ENCODE results near the gene PRKRA.
A peak's percentile ranks its signal among the peaks of the same experiment; 100 is the strongest.

The PRKRA gene

DNA sequence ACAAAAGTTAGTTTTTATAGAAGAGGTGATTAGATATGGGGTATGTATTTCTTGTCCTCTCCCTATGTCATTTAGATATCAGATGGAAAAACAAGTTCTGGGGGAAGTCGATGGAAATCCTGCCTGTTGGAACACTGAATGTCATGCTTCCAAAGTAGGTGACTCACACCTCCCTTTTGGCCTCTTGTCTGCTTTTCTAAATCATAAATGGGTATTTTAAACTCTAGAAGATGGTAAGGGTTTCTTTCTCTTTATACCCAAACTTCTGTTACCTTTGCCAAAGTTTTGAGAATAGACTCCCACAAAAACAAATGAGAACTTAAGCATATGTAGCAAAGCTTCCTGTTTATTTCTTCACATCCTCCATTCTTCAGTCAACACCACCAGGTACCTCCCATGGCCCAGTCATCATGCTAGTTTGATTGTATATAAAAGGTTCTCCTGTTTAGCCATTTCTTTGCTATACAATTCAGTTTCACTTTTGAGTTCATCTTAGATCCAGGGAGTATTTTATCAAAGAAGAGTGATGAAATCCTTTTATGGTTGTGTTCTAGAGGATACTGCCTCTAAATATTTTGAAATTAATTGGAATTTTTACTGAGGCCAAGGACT, 63.9 kb downstream of the PRKRA start:
- H3K27me3 ChIP-seq (ENCODE audit: insufficient read depth, low read length, poor library complexity, severe bottlenecking), result no peaks in the 10 kb centered on the region
- H3K9me2 ChIP-seq (replicated peaks; ENCODE audit: low read depth, low read length), result no peaks in the 10 kb centered on the region
- H3K36me3 ChIP-seq (ENCODE audit: insufficient read depth, low read length), result no peaks in the 10 kb centered on the region
- no peak overlapping the region for H3K4me3 ChIP-seq (ENCODE audit: low read length, poor library complexity, severe bottlenecking)
- peak overlapping the region; percentile 59 for H2AFZ ChIP-seq (ENCODE audit: low read length)
- no peaks in the 10 kb centered on the region for H3F3A ChIP-seq (ENCODE audit: low read depth)
- H4K20me1 ChIP-seq (ENCODE audit: insufficient read depth, low read length, poor library complexity, severe bottlenecking), result no peaks in the 10 kb centered on the region
- H3K9ac ChIP-seq (ENCODE audit: low read depth, low read length, poor library complexity, severe bottlenecking), result no peak overlapping the region
- no peak overlapping the region for H3K4me2 ChIP-seq (ENCODE audit: low read depth, low read length, poor library complexity, severe bottlenecking)
- H3K79me2 ChIP-seq (ENCODE audit: insufficient read depth, low read length), result no peaks in the 10 kb centered on the region
- TF ChIP-seq CTCF (conservative IDR thresholded peaks at IDR 0.05; ENCODE audit: low read length), result no peak
- no peak for TF ChIP-seq EZH2phosphoT487 (IDR thresholded peaks at IDR 0.05; ENCODE audit: borderline replicate concordance)
- H3K4me1 ChIP-seq (ENCODE audit: insufficient read depth, low read length, poor library complexity, severe bottlenecking), result peaks cover 4% of the 10 kb centered on the region
- H3K9me3 ChIP-seq (ENCODE audit: insufficient read depth, low read depth, low read length), result no peaks in the 10 kb centered on the region

- no peak overlapping the region for H2AFZ ChIP-seq (ENCODE audit: low read length)
- H3K9ac ChIP-seq (ENCODE audit: low read depth, low read length, poor library complexity, severe bottlenecking), result no peak overlapping the region
- H3K9me2 ChIP-seq (replicated peaks; ENCODE audit: low read depth, low read length), result no peaks in the 10 kb centered on the region
- peaks cover 4% of the 10 kb centered on the region for H3K4me1 ChIP-seq (ENCODE audit: insufficient read depth, low read length, poor library complexity, severe bottlenecking)
- no peak overlapping the region for H3K4me3 ChIP-seq (ENCODE audit: low read length, poor library complexity, severe bottlenecking)
- H3K27me3 ChIP-seq (ENCODE audit: insufficient read depth, low read length, poor library complexity, severe bottlenecking), result no peaks in the 10 kb centered on the region
- H3K4me2 ChIP-seq (ENCODE audit: low read depth, low read length, poor library complexity, severe bottlenecking), result no peak overlapping the region
- no peaks in the 10 kb centered on the region for H4K20me1 ChIP-seq (ENCODE audit: insufficient read depth, low read length, poor library complexity, severe bottlenecking)
- no peaks in the 10 kb centered on the region for H3K9me3 ChIP-seq (ENCODE audit: insufficient read depth, low read depth, low read length)
- no peaks in the 10 kb centered on the region for H3K79me2 ChIP-seq (ENCODE audit: insufficient read depth, low read length)
- H3F3A ChIP-seq (ENCODE audit: low read depth), result no peaks in the 10 kb centered on the region
- H3K36me3 ChIP-seq (ENCODE audit: insufficient read depth, low read length), result no peaks in the 10 kb centered on the region
- no peak for TF ChIP-seq EZH2phosphoT487 (IDR thresholded peaks at IDR 0.05; ENCODE audit: borderline replicate concordance)
- TF ChIP-seq CTCF (conservative IDR thresholded peaks at IDR 0.05; ENCODE audit: low read length), result no peak
These were observed 65.3 kb downstream of the PRKRA start for GRCh38 chr2:178385595-178386148.

DNA sequence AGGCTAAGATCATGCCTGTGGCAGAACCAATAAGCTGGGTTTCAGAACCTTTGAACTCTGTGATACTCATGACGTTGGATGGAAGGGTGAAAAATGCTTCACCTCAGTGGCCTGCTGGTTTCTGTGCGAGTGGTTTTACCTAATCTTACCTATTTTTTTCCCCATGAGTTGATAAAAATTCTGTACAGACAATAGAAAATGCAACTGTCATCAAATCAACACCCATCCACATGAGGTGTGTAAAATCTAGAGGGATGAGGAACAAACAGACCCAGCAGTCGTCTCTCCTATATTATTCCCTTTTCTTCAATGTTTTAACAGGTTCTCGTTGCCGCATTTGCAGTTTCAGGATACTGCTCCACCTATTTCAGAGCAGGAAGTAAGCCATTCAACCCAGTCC, 67.3 kb downstream of the PRKRA start:
- no peaks in the 10 kb centered on the region for H3F3A ChIP-seq (ENCODE audit: low read depth)
- H3K27me3 ChIP-seq (ENCODE audit: insufficient read depth, low read length, poor library complexity, severe bottlenecking), result no peaks in the 10 kb centered on the region
- H3K9me2 ChIP-seq (replicated peaks; ENCODE audit: low read depth, low read length), result no peaks in the 10 kb centered on the region
- TF ChIP-seq EZH2phosphoT487 (IDR thresholded peaks at IDR 0.05; ENCODE audit: borderline replicate concordance) (no peak), CTCF (conservative IDR thresholded peaks at IDR 0.05; ENCODE audit: low read length) (no peak)
- no peaks in the 10 kb centered on the region for H3K9me3 ChIP-seq (ENCODE audit: insufficient read depth, low read depth, low read length)
- no peak overlapping the region for H3K4me2 ChIP-seq (ENCODE audit: low read depth, low read length, poor library complexity, severe bottlenecking)
- H3K79me2 ChIP-seq (ENCODE audit: insufficient read depth, low read length), result no peaks in the 10 kb centered on the region
- H3K36me3 ChIP-seq (ENCODE audit: insufficient read depth, low read length), result no peaks in the 10 kb centered on the region
- no peaks in the 10 kb centered on the region for H4K20me1 ChIP-seq (ENCODE audit: insufficient read depth, low read length, poor library complexity, severe bottlenecking)
- no peak overlapping the region for H3K9ac ChIP-seq (ENCODE audit: low read depth, low read length, poor library complexity, severe bottlenecking)
- peaks cover 4% of the 10 kb centered on the region for H3K4me1 ChIP-seq (ENCODE audit: insufficient read depth, low read length, poor library complexity, severe bottlenecking)
- H3K4me3 ChIP-seq (ENCODE audit: low read length, poor library complexity, severe bottlenecking), result no peak overlapping the region
- H2AFZ ChIP-seq (ENCODE audit: low read length), result no peak overlapping the region
